COLO829 (cell line): Measurements from ENCODE around the gene TSPAN18.

ENCODE experiments used
- DNase-seq: peaks from one replicate; pipeline ENCODE4 v3.0.0; 2012; ENCODE audit warnings: low spot score

TSPAN18 gene

DNA sequence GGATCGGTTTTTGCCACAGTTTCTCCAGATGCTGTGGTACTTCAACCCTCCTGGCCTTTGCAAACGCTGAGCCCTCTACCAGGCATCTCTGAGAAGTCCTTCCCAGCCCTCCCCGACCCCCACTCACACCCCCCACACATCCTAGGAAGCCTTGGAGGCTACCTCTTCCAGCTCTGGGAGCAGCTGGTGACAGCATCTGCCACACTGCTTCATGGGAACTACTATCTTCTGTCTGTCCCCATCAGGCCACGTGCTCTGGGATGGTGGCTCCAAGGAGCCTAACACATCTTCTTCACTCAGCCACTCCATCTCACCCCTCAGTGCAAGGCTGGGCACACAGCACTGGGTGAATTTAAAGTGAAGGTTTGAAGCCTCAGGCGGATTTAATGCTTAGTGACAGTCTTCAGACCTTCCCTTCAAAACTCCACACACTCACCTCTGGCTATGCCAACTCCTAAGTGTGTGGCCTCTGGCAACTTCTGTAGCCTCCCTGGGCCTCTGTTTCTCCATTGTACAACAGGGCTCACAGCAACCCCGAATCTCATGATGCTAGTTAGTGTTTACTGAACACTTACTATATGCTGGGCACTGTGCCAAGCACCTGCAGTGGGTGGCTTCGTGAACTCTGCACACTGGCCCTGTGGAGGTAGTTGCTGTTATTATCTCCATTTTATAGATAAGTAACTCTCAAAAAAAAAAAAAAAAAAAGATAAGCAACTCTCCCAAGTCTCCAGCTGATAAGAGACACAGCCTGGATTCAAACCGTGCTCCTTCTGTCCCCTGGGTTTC, 231.2 kb downstream of the TSPAN18 start:
- no peak for DNase-seq

DNA sequence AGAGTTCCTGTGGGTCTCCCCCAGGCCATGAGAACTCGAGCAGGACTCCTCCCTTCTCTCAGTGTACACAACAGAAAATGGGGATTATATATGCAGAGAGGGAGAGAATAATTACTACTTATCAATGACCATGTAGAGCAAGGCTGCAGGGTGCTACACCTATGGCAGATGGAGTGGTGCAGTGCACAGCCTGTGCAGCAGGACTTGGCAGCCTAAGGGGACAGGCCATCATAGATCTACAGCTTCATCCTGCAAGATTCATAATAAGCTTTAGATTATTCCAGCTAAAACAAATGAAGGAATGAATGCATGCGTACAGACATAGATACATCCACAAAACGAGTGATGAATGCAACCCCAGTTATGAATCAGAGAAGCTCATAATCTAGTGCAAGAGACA, 232.3 kb downstream of the TSPAN18 start:
- no peak for DNase-seq

DNA sequence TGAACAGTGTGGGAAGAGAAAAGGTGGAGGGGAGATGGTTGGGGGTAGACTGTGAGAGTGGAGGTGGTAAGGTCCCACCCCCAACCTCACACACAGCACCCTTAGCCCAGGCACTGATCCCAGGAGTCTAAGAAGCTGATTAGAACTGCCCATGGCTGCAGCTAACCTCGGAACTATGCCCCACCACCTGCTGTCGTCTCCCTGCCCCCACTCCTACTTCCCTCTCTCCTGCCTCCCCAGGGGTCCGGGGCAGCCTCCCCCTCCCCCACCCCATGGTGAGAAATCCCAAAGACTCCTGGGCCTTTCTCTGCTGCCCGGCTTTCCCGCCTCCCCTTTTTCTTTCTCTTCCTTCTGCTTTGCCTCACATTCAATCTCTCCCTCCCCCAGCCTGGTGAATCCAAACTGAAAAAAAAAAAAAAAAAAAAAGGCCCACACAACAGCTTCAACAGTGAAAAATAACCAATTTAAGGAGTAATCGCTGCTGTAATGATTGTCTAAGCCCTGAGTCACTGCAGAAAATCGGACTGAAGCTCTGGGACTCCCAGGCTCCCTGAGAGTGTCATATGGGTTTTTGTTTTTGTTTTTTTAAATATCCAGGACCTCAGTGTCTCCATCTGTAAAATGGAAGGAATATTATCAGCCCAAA, 233.6 kb downstream of the TSPAN18 start:
- no peak for DNase-seq

DNA sequence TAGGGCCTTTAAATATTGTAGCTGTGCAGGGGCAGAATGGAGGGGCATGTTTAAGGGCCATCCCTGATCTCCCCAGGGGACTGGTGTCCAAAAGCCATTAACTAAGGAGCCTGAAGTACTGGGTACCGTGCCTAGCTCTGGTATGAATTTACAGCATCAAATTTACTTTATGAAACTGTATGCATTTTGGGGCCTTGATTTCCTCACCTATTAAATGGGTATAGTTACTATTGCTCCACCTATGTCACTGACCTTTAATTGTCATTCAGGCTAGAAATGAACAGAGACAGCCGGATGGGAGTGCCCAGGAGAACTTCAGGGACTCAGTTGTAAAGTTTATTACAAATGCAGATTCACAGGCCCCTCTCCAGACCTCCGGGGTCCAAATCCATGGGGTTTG, 235.7 kb downstream of the TSPAN18 start:
- DNase-seq, result no peak

DNA sequence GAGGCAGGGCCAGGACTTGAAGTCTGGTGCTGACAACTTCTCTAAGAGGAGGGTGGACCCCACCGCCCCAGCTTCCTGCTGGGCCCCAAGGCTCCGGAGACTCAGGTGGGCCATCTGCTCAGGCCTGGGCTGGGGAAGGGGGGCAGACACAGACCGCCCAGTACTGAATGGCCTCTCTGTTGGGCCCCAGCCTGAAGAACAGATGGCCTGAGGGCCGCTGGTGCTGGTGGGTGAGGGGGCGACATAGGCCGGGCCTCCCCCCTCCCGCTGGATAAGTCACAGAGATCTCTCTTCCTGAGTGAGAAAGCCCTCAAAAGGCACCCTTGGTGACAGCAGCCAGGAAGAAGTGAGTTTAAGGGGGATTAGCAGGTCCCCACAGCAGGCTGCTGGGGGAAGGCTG, 236.4 kb downstream of the TSPAN18 start:
- no peak for DNase-seq

DNA sequence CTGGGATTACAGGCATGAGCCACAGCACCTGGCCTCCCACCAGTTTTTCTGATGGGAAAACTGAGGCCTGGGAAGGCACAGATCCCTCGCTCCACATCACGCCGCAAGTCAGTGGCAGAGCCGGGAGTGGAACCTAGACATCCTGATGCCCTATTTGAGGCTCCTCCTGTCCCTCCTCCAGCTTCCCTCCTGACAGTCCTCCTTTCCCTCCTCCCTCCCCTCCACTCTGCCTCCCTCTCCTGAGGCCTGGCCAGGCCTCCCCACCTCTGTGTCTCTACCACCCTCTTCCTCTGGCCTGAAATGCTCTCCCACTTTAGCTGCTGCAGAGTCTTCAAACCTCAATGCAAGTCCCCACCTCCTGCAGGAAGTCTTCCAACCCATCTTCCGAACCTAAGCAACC, 237.2 kb downstream of the TSPAN18 start:
- DNase-seq, result no peak

DNA sequence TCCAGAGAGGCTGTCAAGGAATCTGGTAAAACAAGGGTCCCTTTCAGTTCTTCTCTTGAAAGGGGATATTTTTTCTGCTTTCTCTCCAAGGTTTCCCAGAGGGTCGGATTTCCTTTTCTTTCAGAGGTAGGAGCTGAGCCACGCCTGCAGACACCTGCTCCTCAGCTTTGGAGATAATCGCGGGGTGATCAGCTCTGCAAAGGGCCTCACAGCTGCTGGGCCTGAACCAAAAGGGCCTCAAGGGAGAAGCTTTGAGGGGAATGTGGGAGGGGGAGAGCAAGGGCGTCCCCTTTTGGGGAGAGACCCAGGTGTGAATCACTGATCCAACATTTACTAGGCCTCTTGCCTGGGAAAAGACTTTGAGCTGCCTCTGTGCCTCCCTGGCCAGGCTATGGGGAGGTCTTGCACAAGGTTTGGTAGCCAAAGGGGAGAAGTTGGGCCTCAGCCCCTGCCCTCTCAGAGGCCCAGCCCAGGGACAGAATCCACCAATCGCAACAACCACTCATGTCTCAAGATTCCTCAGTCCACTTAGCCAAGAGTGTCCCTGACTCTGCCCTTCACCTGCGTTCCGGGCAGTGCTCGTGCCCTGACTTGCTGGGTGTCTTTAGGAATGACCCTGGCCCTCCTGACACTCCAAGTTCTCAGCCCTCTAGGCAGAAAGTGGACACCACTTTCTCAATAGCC, 237.9 kb downstream of the TSPAN18 start:
- DNase-seq, result no peak

DNA sequence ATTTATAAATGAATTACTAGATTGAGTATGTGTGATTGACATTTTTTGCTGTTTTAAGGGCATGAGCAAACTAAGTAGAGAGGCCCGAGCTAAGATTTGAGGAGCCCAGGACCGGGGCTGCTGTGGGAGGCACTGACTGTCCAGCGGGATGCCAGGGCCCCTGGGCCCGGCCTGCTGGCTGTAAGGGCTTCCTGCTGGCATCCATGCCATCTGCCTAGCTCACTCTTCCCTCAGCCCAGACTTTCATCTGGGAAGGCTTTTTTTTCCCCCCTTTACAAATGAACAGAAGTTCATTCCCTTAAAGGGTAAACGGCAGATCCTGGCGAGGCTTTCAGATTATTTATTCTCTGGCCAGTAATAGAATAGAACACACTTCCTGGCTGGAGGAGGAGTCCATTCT, 239.9 kb downstream of the TSPAN18 start:
- DNase-seq, result no peak

DNA sequence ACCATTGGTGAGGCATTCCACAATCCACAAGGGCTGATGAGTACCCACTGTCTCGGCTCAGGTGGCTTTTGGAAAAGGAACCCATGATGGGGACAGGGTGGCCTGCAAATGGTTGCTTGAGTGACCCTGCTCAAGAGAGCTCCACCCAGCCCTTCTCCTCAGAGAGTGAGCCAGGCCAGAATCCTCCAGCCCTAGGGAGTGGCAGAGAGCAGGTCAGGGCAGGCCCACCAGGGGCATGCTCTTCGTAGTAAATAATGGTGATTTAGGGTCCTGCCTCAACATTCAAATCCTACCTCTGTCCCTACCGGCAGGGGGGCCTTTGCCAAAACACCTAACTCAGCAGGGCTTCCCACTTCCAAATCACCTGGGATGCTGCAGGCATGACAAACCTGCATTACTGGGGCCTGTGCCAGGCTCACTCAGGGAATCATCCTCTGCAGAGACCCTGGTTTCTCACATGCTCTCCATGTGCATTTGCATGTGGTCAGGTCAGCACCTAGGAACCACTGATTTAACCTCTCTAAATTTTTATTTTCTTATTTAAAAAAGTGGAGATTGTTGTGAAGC, 241.3 kb downstream of the TSPAN18 start:
- no peak for DNase-seq

DNA sequence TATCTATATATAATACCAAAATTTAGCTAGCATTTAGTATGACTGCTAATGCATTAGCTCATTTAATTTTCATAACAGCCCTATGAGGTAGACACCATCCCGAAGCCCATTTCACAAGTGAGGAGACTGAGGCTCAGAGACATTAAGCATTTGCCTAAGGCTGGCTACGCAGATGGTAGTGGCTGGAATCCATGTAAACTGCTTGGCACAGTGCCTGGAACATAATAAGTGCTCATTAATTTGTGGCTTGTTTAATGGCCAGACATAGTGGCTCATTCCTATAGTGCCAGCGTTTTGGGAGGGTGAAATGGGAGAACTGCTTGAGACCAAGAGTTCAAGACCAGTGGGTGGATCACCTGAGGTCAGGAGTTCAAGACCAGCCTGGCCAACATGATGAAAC, 241.7 kb downstream of the TSPAN18 start:
- DNase-seq, result no peak

DNA sequence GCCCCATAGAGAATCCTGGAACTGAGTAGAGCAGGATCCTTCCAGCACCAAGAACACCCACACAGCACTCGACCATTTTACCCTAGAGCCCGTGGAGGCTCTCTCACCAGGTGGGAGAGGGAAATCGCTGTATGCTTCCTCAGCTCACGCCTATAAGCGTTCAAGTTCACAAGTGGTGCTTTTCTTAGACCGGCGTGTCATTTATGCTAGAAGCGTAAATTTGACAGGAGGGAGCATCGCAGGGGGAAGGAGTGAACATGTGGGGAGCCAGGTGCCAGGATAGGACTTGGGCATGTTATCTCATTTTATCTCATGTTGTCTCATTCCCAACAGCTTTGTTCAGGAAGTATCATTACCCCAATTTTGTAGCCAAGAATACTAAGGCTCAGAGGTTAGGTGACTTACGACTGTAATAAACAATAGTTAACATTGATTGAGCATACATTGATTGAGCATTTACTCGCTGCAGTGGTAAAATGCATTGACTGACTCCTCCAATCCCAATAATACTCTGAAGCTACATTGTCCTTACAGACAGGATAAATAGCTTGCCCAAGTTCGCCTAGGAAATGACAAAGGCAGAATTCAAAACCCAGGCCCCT, 243.0 kb downstream of the TSPAN18 start:
- DNase-seq, result no peak

DNA sequence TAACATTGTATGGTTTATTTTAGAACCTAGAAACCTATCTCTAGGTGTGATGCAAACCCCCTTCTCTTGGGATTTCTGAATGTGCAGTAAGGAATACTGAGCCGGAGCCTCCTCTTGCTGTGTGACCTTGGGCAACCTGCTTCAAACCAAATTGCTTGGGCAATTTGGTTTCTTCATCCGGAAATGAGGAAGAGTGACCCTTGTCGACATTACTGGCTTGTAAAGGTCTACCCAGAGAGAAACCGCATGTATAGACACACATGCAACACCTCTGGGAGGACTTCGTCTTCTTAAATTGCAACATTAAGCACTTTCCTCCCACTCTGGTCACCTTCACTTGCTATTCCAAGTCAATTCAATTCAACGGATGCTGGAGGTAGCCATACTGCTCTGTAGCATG, 243.5 kb downstream of the TSPAN18 start:
- DNase-seq, result no peak

DNA sequence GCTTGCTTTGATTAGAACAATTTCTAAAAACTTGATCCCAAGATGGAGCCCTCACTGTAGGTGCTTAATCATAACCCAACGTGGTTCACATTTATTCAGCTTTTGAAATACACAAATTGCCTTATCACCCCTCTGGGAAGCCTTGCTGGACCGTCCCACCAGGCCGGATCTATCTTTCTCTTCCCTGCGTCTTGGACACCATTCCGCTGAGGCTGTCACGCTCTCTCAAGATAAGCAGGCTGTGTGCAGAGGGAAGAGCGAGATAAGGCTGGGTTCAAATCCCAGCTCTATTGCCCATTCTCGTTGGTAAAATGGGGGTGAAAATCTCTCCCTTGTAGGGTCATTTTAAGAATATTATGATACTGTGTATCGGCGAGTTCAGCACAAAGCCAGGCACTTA, 244.4 kb downstream of the TSPAN18 start:
- no peak for DNase-seq

DNA sequence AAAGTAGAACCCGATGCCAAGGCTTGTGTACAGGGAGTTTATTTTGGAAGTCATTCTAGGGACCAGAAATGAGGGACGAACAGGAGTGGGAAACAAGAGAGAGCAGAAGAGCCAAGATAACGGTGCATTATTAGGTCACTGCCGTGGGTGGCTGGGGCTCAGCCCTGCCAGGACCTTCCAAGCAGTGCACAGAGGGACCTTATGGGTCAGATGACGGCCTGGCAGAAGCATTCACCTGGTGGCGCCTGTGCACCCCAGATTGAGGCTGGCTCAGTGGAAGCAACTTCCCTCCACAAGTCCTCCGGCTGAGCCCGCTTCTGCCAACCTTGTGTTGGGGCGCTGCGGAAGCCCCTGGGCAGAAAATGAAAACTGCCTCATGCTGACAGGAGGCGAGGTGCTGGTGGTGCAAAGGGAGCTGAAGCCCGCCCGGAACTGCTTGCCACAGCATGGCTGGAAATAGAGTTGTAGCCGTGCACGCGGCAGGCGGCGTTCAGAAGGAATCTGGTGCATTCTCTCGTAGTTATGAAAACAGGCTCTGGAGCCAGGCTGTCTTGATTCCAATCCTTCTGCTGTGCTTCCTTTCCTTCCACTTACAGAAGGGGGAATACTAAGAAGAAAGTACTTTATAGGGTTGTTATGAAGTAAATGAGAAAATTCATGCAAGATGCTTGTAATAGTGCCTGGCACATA, 246.1 kb downstream of the TSPAN18 start:
- DNase-seq, result no peak

DNA sequence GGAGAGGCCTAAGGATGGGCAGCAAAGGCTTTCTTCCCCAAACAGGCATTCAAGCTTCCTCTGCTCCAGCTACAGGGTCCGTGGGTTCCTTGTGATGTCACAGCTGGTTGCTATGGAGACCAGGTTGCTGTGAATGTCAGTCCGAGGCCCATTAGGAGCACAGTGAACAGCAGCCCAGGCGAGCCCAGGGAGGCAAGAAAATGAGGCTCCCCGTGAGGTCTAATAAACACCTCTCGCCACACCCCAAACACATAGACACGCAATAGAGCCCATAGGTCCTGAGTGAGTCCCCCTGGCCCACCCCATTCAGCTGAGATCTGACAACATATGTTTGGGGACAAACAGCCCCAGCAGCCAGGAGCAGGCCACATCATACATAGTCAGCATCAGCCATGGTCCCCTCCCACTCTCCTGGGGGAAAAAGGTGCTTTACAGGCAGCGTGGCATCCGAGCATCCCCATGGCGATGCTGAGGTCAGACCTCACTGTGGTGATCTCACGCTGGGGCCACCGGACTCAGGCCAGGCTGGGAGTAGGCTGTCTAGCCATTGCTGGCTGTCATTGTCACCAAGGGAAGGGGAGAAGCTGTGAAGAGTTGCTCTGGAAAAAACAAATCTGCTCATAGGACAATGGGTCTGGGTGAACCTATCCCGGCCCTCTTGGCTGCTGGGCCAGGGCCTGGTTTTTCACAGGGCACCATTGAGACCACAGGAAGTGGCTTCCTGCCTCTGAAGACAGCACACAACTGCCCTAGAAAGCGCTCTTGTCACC, 247.1 kb downstream of the TSPAN18 start:
- no peak for DNase-seq

DNA sequence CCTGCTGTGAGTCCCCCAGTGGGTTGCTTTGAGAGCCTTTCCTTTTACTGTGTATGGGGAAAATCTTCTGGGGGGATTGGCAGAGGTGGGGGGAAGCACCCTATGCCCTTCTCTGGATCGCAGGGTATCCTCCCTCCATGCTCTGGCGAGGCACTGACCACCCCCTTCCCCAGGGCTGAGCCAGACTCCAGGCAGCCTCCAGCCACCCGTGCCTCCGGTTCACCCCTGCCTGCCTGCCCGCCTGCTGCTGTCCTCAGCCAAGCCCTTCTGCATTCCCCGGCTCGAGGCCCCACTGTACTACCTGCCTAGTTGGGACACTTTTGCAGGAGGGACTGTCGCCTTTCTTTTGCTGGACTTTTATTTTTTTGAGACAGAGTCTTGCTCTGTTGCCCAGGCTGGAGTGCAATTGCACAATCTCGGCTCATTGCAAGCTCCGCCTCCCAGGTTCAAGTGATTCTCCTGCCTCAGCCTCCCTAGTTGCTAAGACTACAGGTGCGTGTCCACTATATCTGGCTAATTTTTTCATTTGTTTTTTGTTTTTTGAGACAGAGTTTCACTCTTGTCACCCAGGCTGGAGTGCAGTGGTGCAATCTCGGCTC, 247.7 kb downstream of the TSPAN18 start:
- no peak for DNase-seq

DNA sequence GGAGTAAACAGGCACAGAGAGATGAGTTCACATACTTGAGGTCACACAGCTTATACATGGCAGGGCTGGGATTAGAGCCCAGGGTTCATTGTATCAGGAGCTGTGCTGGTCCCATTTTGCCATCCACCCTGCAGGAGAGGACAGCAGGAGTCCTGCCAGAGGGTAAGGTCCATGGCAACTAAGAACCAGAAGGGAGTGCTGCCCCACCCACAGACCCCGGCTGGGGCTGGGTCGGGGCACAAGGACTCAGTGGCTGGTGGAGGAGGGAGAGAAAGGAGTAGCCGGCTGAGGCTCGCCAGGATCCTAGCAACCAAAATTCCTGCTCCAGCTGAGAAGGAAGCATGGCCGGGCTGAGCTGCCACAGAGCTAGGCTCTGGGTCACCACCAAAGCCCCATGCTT, 249.8 kb downstream of the TSPAN18 start:
- no peak for DNase-seq

DNA sequence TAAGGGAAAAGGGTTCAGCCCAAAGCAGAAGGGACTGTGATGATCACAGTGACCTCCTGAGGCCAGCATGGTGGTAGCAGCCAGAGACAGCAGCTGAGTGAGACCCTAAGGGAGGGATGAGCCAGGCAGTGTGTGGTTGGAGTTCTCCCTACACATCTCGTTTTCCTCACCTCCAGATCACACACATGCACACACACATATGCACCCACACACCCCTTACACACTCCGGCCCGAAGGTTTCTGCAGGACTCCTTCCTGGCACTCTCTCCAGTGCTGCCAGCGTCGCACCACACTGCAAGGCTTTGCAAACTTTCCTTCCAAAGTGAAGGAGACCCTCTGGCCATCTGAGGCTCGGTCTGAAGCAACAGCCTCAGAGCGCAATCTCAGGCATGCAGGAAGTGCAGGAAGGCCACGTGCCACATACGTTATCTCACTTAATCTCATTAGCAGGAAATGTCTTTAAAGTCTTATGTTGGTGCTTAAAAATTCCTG, 250.8 kb downstream of the TSPAN18 start:
- DNase-seq, result no peak

DNA sequence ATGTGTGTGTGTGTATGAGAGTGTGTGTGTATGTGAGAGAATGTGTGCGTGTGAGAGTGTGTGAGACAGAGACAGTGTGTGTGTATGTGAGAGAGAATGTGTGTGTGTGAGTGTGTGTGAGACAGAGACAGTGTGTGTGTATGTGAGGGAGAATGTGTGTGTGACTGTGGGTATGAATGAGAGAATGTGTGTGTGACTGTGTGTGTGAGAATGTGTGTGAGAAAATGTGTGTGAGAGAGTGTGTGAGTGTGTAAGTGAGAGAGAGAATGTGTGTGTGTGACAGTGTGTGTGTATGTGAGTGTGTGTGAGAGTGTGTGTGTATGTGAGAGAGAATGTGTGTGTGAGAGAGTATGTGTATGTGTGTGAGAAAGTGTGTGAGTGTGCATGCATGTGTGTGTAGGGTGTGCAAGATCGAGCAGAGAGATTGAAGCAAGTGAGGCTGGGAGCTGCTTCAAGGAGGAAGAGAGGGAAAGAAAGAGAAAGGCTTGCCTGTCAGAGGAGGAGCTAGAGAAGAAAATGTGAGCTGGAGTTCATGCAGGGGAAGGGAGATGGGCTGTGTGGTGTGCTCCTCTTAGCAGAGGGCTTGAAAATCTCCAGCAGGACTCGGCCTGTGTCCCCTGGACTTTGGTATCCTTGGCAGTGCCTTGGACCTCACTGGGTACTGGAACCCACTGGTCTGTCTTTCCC, 251.7 kb downstream of the TSPAN18 start:
- no peak for DNase-seq

DNA sequence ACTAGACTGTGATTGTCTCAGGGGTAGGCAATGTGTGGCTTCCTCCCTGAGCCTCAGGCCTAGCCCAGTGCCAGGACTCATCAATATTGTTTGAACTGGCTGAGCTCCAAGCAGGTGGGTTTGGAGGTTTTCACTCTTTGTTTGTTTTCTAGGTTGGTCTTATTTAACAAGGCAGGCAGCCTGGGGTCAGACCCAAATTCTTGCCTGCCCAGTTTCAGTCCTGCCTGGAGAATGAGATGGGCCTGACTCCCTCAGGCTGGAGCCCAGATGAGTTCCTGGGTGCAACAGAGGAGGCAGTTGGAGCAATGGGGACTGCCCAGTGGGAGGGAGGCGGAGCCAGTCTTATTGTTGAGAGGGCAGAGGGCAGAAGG, 252.2 kb downstream of the TSPAN18 start:
- no peak for DNase-seq
